ENCODE results near the gene CRADD.

- TF ChIP-seq CTCF (IDR thresholded peaks at IDR 0.05) = no peak
- no peak for TF ChIP-seq POLR2AphosphoS5 (IDR thresholded peaks at IDR 0.05)
- TF ChIP-seq POLR2A (IDR thresholded peaks at IDR 0.05) = no peak
- TF ChIP-seq EP300 (IDR thresholded peaks at IDR 0.05) = no peak
These were observed 175.0 kb downstream of the CRADD start for GRCh38 chr12:93852173-93852591.

All from suprapubic skin (tissue), 4 donors.